ENCODE data around the gene AIFM2.

- TF ChIP-seq CTCF (IDR thresholded peaks at IDR 0.05) (no peak), POLR2AphosphoS5 (IDR thresholded peaks at IDR 0.05; ENCODE audit: low read depth, low read length) (no peak)
- TF ChIP-seq, protein P1, sequence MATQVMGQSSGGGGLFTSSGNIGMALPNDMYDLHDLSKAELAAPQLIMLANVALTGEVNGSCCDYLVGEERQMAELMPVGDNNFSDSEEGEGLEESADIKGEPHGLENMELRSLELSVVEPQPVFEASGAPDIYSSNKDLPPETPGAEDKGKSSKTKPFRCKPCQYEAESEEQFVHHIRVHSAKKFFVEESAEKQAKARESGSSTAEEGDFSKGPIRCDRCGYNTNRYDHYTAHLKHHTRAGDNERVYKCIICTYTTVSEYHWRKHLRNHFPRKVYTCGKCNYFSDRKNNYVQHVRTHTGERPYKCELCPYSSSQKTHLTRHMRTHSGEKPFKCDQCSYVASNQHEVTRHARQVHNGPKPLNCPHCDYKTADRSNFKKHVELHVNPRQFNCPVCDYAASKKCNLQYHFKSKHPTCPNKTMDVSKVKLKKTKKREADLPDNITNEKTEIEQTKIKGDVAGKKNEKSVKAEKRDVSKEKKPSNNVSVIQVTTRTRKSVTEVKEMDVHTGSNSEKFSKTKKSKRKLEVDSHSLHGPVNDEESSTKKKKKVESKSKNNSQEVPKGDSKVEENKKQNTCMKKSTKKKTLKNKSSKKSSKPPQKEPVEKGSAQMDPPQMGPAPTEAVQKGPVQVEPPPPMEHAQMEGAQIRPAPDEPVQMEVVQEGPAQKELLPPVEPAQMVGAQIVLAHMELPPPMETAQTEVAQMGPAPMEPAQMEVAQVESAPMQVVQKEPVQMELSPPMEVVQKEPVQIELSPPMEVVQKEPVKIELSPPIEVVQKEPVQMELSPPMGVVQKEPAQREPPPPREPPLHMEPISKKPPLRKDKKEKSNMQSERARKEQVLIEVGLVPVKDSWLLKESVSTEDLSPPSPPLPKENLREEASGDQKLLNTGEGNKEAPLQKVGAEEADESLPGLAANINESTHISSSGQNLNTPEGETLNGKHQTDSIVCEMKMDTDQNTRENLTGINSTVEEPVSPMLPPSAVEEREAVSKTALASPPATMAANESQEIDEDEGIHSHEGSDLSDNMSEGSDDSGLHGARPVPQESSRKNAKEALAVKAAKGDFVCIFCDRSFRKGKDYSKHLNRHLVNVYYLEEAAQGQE (IDR thresholded peaks at IDR 0.05; ENCODE audit: insufficient read depth in 1 of 2, low read depth in 2 of 2, low read length in 1 of 2) = no peak
These were observed 29.7 kb upstream of the AIFM2 start for GRCh38 chr10:70162151-70162891.

Data from Panc1 (cell line).